Mucosa of stomach (tissue), 1 donor: ENCODE data around the gene UMOD.

Experiments
- H3K27me3 ChIP-seq: one replicate; pipeline ENCODE4 v1.7.0; 2013; ENCODE audit warnings: mild to moderate bottlenecking, low read length; ENCODE audit not compliant: control insufficient read depth, insufficient read depth
- H3K36me3 ChIP-seq: one replicate; pipeline ENCODE4 v1.7.0; 2013; ENCODE audit warnings: low read length; ENCODE audit not compliant: control insufficient read depth, insufficient read depth
- H3K4me1 ChIP-seq: one replicate; pipeline ENCODE4 v1.7.0; 2013; ENCODE audit warnings: mild to moderate bottlenecking, low read length; ENCODE audit not compliant: control insufficient read depth, insufficient read depth
- H3K4me3 ChIP-seq: one replicate; pipeline ENCODE4 v1.7.0; 2013; ENCODE audit warnings: low read length
- H3K9ac ChIP-seq: one replicate; pipeline ENCODE4 v1.7.0; 2013; ENCODE audit warnings: mild to moderate bottlenecking, low read length, moderate library complexity
- H3K9me3 ChIP-seq: one replicate; pipeline ENCODE4 v1.7.0; 2013; ENCODE audit warnings: mild to moderate bottlenecking, low read length, moderate library complexity; ENCODE audit not compliant: control insufficient read depth
- donor health status: Pancreatic carcinoma.

The UMOD gene

GRCh38 chr16:20385844-20386832 is 33.6 kb upstream of the UMOD start:
- Histone ChIP-seq H3K36me3 (no peaks in the 10 kb centered on the region), H3K4me1 (peaks cover 5% of the 10 kb centered on the region), H3K27me3 (peaks cover 8% of the 10 kb centered on the region), H3K9ac (no peak overlapping the region), H3K4me3 (no peak overlapping the region), H3K9me3 (no peaks in the 10 kb centered on the region)

GRCh38 chr16:20383106-20384029 is 30.9 kb upstream of the UMOD start:
- peaks cover 5% of the 10 kb centered on the region for H3K4me1 ChIP-seq
- H3K27me3 ChIP-seq, result peaks cover 8% of the 10 kb centered on the region
- no peaks in the 10 kb centered on the region for H3K36me3 ChIP-seq
- no peak overlapping the region for H3K4me3 ChIP-seq
- no peaks in the 10 kb centered on the region for H3K9me3 ChIP-seq
- no peak overlapping the region for H3K9ac ChIP-seq

GRCh38 chr16:20382202-20382948 is 29.9 kb upstream of the UMOD start:
- H3K36me3 ChIP-seq, result no peaks in the 10 kb centered on the region
- no peaks in the 10 kb centered on the region for H3K9me3 ChIP-seq
- H3K4me3 ChIP-seq, result no peak overlapping the region
- H3K27me3 ChIP-seq, result peaks cover 8% of the 10 kb centered on the region
- H3K9ac ChIP-seq, result no peak overlapping the region
- peaks cover 5% of the 10 kb centered on the region for H3K4me1 ChIP-seq

GRCh38 chr16:20380782-20381181 is 28.3 kb upstream of the UMOD start:
- H3K4me1 ChIP-seq, result no peaks in the 10 kb centered on the region
- H3K9ac ChIP-seq, result no peak overlapping the region
- no peaks in the 10 kb centered on the region for H3K9me3 ChIP-seq
- H3K36me3 ChIP-seq, result no peaks in the 10 kb centered on the region
- no peak overlapping the region for H3K4me3 ChIP-seq
- no peaks in the 10 kb centered on the region for H3K27me3 ChIP-seq

GRCh38 chr16:20377181-20377580 is 24.7 kb upstream of the UMOD start:
- Histone ChIP-seq H3K9me3 (no peaks in the 10 kb centered on the region), H3K4me1 (no peaks in the 10 kb centered on the region), H3K9ac (no peak overlapping the region), H3K36me3 (no peaks in the 10 kb centered on the region), H3K27me3 (no peaks in the 10 kb centered on the region), H3K4me3 (no peak overlapping the region)

- Histone ChIP-seq H3K4me1 (no peaks in the 10 kb centered on the region), H3K36me3 (no peaks in the 10 kb centered on the region), H3K4me3 (no peak overlapping the region), H3K9me3 (no peaks in the 10 kb centered on the region), H3K9ac (no peak overlapping the region), H3K27me3 (no peaks in the 10 kb centered on the region)
These were observed 20.2 kb upstream of the UMOD start for GRCh38 chr16:20372701-20373100.

- H3K36me3 ChIP-seq, result no peaks in the 10 kb centered on the region
- no peak overlapping the region for H3K9ac ChIP-seq
- H3K27me3 ChIP-seq, result no peaks in the 10 kb centered on the region
- no peak overlapping the region for H3K4me3 ChIP-seq
- no peaks in the 10 kb centered on the region for H3K4me1 ChIP-seq
- no peaks in the 10 kb centered on the region for H3K9me3 ChIP-seq
These were observed 17.0 kb upstream of the UMOD start for GRCh38 chr16:20369452-20370054.

- H3K27me3 ChIP-seq, result no peaks in the 10 kb centered on the region
- H3K4me1 ChIP-seq, result no peaks in the 10 kb centered on the region
- H3K36me3 ChIP-seq, result no peaks in the 10 kb centered on the region
- H3K9ac ChIP-seq, result no peak overlapping the region
- H3K4me3 ChIP-seq, result no peak overlapping the region
- no peaks in the 10 kb centered on the region for H3K9me3 ChIP-seq
These were observed 11.5 kb upstream of the UMOD start for GRCh38 chr16:20364051-20364450.

GRCh38 chr16:20363191-20363590 is 10.7 kb upstream of the UMOD start:
- H3K27me3 ChIP-seq, result no peaks in the 10 kb centered on the region
- H3K36me3 ChIP-seq, result no peaks in the 10 kb centered on the region
- H3K9ac ChIP-seq, result no peak overlapping the region
- H3K4me1 ChIP-seq, result no peaks in the 10 kb centered on the region
- H3K9me3 ChIP-seq, result no peaks in the 10 kb centered on the region
- H3K4me3 ChIP-seq, result no peak overlapping the region

GRCh38 chr16:20359997-20360396 is 7.5 kb upstream of the UMOD start:
- Histone ChIP-seq H3K36me3 (no peaks in the 10 kb centered on the region), H3K9ac (no peak overlapping the region), H3K4me1 (no peaks in the 10 kb centered on the region), H3K4me3 (no peak overlapping the region), H3K9me3 (no peaks in the 10 kb centered on the region), H3K27me3 (no peaks in the 10 kb centered on the region)

GRCh38 chr16:20355114-20355782 is 2.7 kb upstream of the UMOD start:
- H3K4me3 ChIP-seq, result no peak overlapping the region
- no peaks in the 10 kb centered on the region for H3K36me3 ChIP-seq
- H3K9me3 ChIP-seq, result no peaks in the 10 kb centered on the region
- H3K9ac ChIP-seq, result no peak overlapping the region
- no peaks in the 10 kb centered on the region for H3K27me3 ChIP-seq
- H3K4me1 ChIP-seq, result no peaks in the 10 kb centered on the region
